ENCODE data around the gene FAM171A1. TPM values are rescaled to one million over a fixed set of nuclear protein-coding genes. Genes with fewer than 3 reads are reported as not detected.
"Not testable (repeated sequence)": the region's sequence is repeated elsewhere in the genome, so short reads cannot be mapped to it uniquely, and the experiment has no call there.

The FAM171A1 gene
- total RNA-seq, 1 experiment from 2014 or later = 19.2 TPM

- POLR2A ChIA-PET = no interaction called here
- no peaks in the 10 kb centered on the region for H3K4me1 ChIP-seq (ENCODE audit: control insufficient read depth, insufficient read depth, low read length)
- in situ Hi-C loops (cut with HindIII; ENCODE audit: low pct_unique_long_range_greater_than_20kb, low sequenced_read_pairs) = no loop called here
Measured at GRCh38 chr10:15393139-15393825, 22.2 kb upstream of the FAM171A1 start.

DNA sequence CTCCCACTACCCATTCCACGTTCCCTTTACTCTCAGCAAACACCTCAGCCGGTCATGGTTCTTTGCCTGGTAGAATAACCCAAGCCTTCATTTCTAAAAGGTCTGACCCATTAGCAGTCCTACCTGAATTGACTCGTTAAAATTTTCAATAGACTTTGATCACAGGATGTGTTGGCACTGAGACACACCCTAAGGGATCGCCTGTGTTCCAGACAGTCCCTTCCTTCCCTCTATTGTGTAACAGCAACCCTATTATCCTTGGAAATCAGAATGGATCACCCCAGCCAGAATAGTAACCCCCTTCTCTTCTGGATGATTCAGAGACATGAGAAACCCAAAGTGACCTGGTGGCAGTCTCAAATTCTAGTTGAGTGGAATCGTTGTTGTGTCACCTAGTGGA, 20.4 kb upstream of the FAM171A1 start:
- ATAC-seq (no peak), DNase-seq (ENCODE audit: low read depth, low spot score) (no peak)
- intact Hi-C loops (cut with micrococcal nuclease; ENCODE audit: unreplicated experiment) (no loop called here), in situ Hi-C loops (cut with HindIII; ENCODE audit: low pct_unique_long_range_greater_than_20kb, low sequenced_read_pairs) (no loop called here)
- H3K36me3 ChIP-seq (ENCODE audit: control insufficient read depth, insufficient read depth, low read length) = no peaks in the 10 kb centered on the region
- BruUV-seq (replicated peaks) = no TSS peak
- H3K27ac ChIP-seq (ENCODE audit: low read length) = no peak overlapping the region
- no peaks in the 10 kb centered on the region for H3K4me1 ChIP-seq (ENCODE audit: control insufficient read depth, insufficient read depth, low read length)
- CTCF ChIA-PET = no interaction called here
- TF ChIP-seq POLR2AphosphoS5 (IDR thresholded peaks at IDR 0.05; ENCODE audit: low read depth, low read length) (no peak), SIN3A (IDR thresholded peaks at IDR 0.05; ENCODE audit: borderline replicate concordance, insufficient read depth, low read depth, low read length) (no peak), TCF7L2 (IDR thresholded peaks at IDR 0.05; ENCODE audit: low read depth, low read length) (no peak), CTCF (IDR thresholded peaks at IDR 0.05) (no peak), REST (IDR thresholded peaks at IDR 0.05; ENCODE audit: insufficient read depth in 1 of 2, low read depth in 2 of 2, low read length in 1 of 2) (no peak)
- POLR2A ChIA-PET = no interaction called here
- H3K27me3 ChIP-seq (ENCODE audit: control insufficient read depth, insufficient read depth, low read length) = no peaks in the 10 kb centered on the region
- no peak overlapping the region for H3K4me3 ChIP-seq (ENCODE audit: low read depth in 2 of 2, low read length in 2 of 2)
- H3K9me3 ChIP-seq (ENCODE audit: control insufficient read depth, insufficient read depth, low read depth, low read length) = no peaks in the 10 kb centered on the region

More at GRCh38 chr10:15393139-15393825, 22.2 kb upstream of the FAM171A1 start:
- Histone ChIP-seq H3K36me3 (ENCODE audit: control insufficient read depth, insufficient read depth, low read length) (no peaks in the 10 kb centered on the region), H3K4me3 (ENCODE audit: low read depth in 2 of 2, low read length in 2 of 2) (no peak overlapping the region), H3K9me3 (ENCODE audit: control insufficient read depth, insufficient read depth, low read depth, low read length) (no peaks in the 10 kb centered on the region), H3K27ac (ENCODE audit: low read length) (no peak overlapping the region), H3K27me3 (ENCODE audit: control insufficient read depth, insufficient read depth, low read length) (no peaks in the 10 kb centered on the region)
- DNase-seq (ENCODE audit: low read depth, low spot score) (no peak), ATAC-seq (no peak)
- intact Hi-C loops (cut with micrococcal nuclease; ENCODE audit: unreplicated experiment) = no loop called here
- no TSS peak for BruUV-seq (replicated peaks)
- no peak for TF ChIP-seq POLR2AphosphoS5 (IDR thresholded peaks at IDR 0.05; ENCODE audit: low read depth, low read length)
- no peak for TF ChIP-seq TCF7L2 (IDR thresholded peaks at IDR 0.05; ENCODE audit: low read depth, low read length)
- no peak for TF ChIP-seq SIN3A (IDR thresholded peaks at IDR 0.05; ENCODE audit: borderline replicate concordance, insufficient read depth, low read depth, low read length)
- no peak for TF ChIP-seq CTCF (IDR thresholded peaks at IDR 0.05)
- CTCF ChIA-PET = no interaction called here

GRCh38 chr10:15388172-15388571, 17.1 kb upstream of the FAM171A1 start:
- in situ Hi-C loops (cut with HindIII; ENCODE audit: low pct_unique_long_range_greater_than_20kb, low sequenced_read_pairs); CTCF ChIA-PET; H3K9me3 ChIP-seq (ENCODE audit: control insufficient read depth, insufficient read depth, low read depth, low read length); ATAC-seq; H3K4me3 ChIP-seq (ENCODE audit: low read depth in 2 of 2, low read length in 2 of 2); H3K27ac ChIP-seq (ENCODE audit: low read length); POLR2A ChIA-PET; H3K27me3 ChIP-seq (ENCODE audit: control insufficient read depth, insufficient read depth, low read length); H3K4me1 ChIP-seq (ENCODE audit: control insufficient read depth, insufficient read depth, low read length); BruUV-seq (replicated peaks); intact Hi-C loops (cut with micrococcal nuclease; ENCODE audit: unreplicated experiment); H3K36me3 ChIP-seq (ENCODE audit: control insufficient read depth, insufficient read depth, low read length); DNase-seq (ENCODE audit: low read depth, low spot score): not testable (repeated sequence)
